ENCODE results near the gene SLC22A12.

Gene SLC22A12

GRCh38 chr11:64590763-64591221 is at the start of gene SLC22A12:
TSS of gene SLC22A12 (plus strand) at chr11:64591220. CDS start at chr11:64591557, 337 bp downstream.
- H3K4me3 ChIP-seq (ENCODE audit: low read length), result no peak within 1 kb of the TSS
- DNase-seq (ENCODE audit: low read depth), result no peak
- no peak for TF ChIP-seq CTCF (conservative IDR thresholded peaks at IDR 0.05; ENCODE audit: low read length)

- no peak for DNase-seq (ENCODE audit: low read depth)
- no peak for TF ChIP-seq CTCF (conservative IDR thresholded peaks at IDR 0.05; ENCODE audit: low read length)
- no peak overlapping the region for H3K4me3 ChIP-seq (ENCODE audit: low read length)
Observed at GRCh38 chr11:64542172-64543125, 48.6 kb upstream of the SLC22A12 start.

- TF ChIP-seq CTCF (conservative IDR thresholded peaks at IDR 0.05; ENCODE audit: low read length), result no peak
- H3K4me3 ChIP-seq (ENCODE audit: low read length), result no peak overlapping the region
- DNase-seq (ENCODE audit: low read depth), result no peak
Observed at GRCh38 chr11:64543818-64544217, 47.2 kb upstream of the SLC22A12 start.

- TF ChIP-seq CTCF (conservative IDR thresholded peaks at IDR 0.05; ENCODE audit: low read length), result no peak
- DNase-seq (ENCODE audit: low read depth), result no peak
- no peak overlapping the region for H3K4me3 ChIP-seq (ENCODE audit: low read length)
Observed at GRCh38 chr11:64544616-64545296, 46.3 kb upstream of the SLC22A12 start.

- H3K4me3 ChIP-seq (ENCODE audit: low read length), result no peak overlapping the region
- TF ChIP-seq CTCF (conservative IDR thresholded peaks at IDR 0.05; ENCODE audit: low read length), result no peak
Observed at GRCh38 chr11:64545619-64546018, 45.4 kb upstream of the SLC22A12 start.

GRCh38 chr11:64546176-64546575 is 44.8 kb upstream of the SLC22A12 start:
- no peak for TF ChIP-seq CTCF (conservative IDR thresholded peaks at IDR 0.05; ENCODE audit: low read length)
- H3K4me3 ChIP-seq (ENCODE audit: low read length), result no peak overlapping the region
- DNase-seq (ENCODE audit: low read depth), result no peak

More at GRCh38 chr11:64545619-64546018, 45.4 kb upstream of the SLC22A12 start:
- DNase-seq (ENCODE audit: low read depth), result peak; percentile 64

All from AG10803 (cell line).